ENCODE data around the gene RAD1.
A peak's percentile ranks its signal among the peaks of the same experiment; 100 is the strongest.

RAD1 gene

DNA sequence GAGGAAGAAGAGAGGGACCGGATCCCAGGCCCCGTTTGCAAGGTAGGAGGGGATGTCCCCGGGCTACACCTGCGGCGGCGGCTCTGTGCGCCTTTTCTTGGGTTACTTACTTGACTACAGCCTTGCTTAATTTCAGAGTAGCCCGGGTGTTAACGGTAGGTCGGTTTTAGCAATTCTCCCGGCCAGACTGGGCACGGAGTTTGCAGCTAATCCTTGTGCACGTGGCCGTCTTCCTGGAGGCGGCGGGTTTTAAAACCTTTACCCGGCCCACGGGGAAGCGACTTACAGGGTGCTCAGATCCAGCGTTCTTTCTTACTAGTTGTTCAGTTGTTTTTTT is 520 bp upstream of the RAD1 start:
- no peak for DNase-seq

DNA sequence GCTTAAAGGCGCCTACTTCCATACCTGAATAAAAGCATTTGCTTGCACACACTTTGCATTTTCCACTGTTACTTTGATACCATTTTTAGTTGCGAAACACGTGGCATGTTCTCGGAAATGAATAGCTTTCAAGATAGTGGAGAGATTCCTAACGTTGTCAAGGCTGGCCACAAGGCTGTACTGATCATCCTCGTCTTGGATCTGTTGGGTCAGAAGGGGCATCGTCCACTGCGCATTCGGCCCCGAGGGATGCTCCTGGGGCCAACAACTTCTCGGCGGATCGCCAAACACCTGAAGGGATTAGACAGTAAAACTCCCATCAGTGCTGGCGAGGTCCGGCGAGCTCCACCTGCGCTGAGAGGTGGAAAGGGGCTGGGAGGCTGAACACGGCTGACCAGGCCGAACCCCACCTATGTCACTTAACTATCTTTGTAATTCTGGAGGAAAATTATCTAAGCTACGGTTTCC is 599 bp downstream of the RAD1 start:
- DNase-seq = no peak

DNA sequence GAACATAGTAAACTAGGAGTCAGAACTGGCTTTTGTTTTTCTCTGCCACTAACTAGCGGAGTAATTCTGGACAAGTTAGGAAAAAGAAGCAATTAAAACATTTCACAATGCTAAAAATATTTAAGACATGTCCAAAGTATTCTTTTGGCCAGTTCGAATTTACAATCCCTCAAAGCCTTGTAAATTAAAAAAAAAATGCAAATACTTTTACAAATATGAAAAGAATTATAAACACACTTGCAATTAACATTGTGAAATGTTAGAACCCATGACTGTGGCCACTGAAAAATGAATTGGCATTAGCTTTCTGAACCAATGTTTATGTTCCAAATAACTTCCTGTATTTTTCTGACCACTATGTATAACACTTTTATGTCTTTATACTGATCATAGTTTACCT is 2.2 kb downstream of the RAD1 start:
- DNase-seq = no peak

DNA sequence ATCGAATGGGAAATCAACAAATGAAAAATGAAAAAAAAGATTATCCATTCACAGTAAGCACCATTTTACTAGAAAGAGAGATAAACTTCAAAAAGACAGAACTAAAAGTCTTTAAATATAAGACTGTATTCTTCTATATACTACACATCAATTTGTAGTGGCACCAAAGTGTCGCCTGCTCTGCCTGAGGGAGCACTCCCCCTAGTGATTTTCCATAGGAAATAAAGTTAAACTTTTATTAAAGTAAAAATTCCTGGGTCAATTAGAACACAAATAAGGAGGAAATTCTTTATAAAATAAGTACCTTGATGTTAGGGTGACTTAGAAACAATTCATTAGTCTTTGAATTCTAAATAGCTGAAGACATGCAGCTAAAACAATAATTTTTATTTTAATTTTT is 9.7 kb downstream of the RAD1 start:
- DNase-seq = peak; percentile 19

DNA sequence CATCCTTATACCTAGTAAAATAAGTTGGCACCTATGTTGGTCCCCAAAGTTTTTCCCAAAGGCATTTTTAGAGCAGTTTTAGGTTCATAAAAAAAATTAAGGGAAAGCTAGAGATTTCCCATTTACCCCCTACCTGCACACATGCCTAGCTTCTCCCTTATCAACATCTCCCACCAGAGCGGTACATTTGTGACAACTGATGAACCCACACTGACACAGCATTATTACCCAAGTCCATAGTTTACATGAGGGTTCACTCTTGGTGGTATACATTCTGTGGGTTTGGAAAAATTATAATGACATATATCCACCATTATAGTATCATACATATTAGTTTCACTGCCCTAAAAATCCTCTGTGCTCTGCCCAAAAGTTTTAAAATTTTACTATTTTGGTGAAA is 12.0 kb downstream of the RAD1 start:
- no peak for DNase-seq

GRCh38 chr5:34900652-34901051 is 14.7 kb downstream of the RAD1 start:
- DNase-seq = no peak

GRCh38 chr5:34899066-34899465 is 16.2 kb downstream of the RAD1 start:
- no peak for DNase-seq

DNA sequence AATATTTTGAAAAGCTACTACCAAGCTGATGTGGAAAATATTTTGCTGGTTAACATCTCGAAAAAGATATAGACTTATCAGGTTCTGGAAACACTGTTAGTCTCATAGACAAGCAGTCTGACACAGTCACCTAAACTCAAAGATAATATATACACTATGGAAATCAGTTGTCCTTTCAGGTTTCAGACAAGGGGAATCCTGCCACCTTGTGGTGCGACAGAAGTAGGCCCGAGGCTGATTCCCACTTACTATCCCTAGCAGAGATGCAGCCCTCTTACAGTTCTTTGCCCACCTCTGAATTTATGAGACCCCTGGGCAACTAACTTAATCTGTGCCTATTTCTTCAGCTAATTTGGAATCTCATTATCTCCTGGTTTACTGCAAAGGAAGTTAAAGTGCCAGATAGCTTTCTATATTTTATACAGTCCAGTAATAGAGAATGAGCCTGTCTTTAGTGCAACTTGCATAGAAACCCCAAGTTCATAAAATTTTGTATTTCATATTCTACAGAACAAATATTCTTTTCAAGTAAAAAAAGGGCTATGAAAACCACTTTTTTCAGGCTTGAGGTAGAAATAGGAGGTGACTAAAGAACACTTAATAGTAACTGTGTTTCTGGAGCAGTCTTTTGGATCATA is 16.9 kb downstream of the RAD1 start:
- peak; percentile 69 for DNase-seq

DNA sequence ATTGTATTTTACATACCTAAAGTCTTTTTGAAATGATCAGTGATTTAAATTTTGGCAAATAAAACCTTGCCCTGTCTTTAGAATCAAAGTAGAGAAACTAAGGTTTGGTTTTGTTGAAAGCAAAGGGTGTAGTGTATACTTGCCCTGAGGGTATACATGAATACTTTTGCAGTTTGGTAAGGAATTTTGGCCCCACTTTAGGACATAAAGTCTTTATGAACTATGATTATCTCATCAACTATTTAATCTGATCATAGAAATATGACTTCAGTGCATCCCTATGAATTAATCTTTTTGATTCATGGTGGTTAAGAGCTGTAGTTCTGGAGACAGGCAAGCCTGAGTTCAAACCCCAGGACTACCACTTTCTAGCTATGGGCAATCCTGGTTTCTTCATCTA is 17.7 kb downstream of the RAD1 start:
- DNase-seq = no peak

GRCh38 chr5:34895641-34896419 is 19.5 kb downstream of the RAD1 start:
- no peak for DNase-seq

DNA sequence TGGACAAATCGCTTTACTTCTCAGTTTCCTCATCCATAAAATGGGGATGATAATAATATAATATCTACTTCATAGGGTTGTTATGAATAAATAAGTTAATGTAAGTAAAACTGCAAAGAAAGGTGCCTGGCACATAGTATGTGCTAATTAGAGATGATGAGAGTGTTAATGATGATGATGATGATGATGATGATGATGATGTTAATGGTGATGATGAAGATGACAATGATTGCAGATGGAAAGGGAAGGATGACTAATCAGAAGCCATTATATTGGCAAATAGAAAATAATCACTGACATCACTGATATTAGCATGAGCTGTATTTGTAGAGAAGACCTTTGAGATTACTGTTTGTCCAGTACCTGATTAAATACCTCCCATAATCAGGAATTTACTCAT is 20.6 kb downstream of the RAD1 start:
- no peak for DNase-seq

- no peak for DNase-seq
Measured at GRCh38 chr5:34892414-34892813, 22.9 kb downstream of the RAD1 start.

DNA sequence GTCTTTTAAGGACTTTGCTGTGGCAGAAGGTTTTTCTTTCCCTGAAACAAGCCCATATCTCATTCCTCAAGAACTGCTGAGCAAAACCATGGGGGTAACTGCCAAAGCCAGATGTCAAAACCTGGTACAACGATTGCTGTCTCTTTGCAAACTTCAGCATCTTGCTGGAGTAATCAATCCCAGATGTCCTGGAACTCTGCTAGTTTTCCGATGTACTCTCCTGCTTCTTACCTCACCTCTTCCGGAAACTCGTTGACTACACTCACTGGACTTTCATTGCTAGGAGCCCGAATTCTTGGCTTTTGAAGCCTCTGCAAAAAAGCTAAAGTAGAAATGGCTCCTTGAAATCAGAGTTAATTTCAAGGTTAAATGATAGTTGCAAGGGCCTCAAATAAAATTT is 23.3 kb downstream of the RAD1 start:
- no peak for DNase-seq

- DNase-seq = no peak
Measured at GRCh38 chr5:34889394-34889793, 25.9 kb downstream of the RAD1 start.

DNA sequence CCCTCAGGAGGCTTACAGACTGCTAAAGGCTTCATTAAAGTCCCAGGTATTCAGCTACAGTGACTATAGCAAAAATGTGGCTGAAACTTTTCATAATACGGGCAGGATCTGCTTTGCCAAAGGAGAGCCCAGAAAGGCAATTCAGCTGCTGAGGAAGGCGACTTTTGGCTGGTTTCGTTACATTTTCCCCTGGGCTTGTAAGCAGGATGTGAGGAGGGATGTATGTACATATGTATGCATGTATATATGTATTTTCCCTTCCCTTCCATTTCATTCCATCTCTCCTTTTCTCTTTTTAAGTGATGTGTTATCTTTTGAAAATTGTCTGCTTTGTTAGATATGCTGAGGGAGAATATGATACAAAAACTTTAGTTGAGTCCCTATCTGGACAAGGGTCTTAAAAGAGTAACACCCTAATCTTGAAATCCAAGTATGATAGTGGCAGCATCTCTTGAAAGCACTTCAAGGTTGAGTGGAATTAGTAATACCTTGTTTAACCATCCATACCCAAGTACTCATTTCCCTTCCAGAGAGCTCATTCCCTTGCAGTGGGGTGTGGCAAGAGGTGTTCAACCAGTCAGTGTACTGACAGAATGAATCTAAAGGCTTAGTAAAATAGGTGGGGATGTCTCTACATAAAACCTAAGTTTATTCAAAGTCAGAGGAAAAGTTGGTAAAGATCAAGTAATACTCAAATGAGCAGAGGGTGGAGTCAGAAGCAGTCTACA is 28.7 kb downstream of the RAD1 start:
- no peak for DNase-seq

DNA sequence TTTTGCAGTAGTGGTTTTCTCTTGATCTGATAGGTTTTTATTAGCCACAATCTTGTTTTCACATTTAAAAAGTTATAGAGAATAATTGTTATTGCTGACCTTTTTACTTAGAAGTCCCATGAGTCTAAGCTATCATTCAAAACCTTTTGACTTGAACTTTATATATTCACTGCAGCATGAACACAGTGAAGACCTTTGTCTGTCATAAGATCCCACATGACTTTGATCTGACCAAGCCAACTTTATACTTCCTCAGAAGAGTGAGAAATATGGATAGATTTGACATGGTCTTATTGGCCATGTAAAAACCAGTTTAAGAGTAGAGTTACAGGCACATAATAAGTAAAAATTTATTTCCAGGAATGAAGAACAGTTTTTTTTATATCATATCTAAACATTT is 34.1 kb downstream of the RAD1 start:
- no peak for DNase-seq

- DNase-seq = no peak
Measured at GRCh38 chr5:34876275-34876674, 39.0 kb downstream of the RAD1 start.

- DNase-seq = no peak
Measured at GRCh38 chr5:34870382-34870781, 44.9 kb downstream of the RAD1 start.

GRCh38 chr5:34869256-34869655 is 46.0 kb downstream of the RAD1 start:
- no peak for DNase-seq

- DNase-seq = no peak
Measured at GRCh38 chr5:34868791-34869190, 46.5 kb downstream of the RAD1 start.

GRCh38 chr5:34867660-34868059 is 47.6 kb downstream of the RAD1 start:
- no peak for DNase-seq

- DNase-seq = no peak
Measured at GRCh38 chr5:34866989-34867471, 48.3 kb downstream of the RAD1 start.

- no peak for DNase-seq
Measured at GRCh38 chr5:34865091-34865490, 50.2 kb downstream of the RAD1 start.

DNA sequence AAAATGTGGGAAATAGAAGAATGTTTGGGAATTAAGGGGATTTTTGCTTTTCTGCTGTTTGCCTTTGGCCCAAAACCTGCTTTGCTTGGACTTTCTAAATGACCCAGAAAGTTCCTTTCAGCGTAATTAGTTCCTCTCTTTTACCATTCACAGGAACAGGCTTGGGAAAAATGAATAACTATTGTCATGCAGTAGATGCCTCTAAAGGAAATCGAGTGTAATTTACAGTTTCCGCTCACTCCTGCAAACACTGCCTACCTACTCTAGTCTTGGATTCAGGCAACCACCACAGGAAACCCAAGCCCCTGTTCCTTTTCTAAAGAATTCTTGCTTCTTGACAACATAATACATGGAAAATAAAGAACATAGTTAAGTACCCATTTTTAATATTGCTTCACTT is 51.4 kb downstream of the RAD1 start:
- DNase-seq = no peak

Measured in NCI-H446 treated with DMSO at 0.1 percent for 48 hours (cell line).